Activated naive CD8-positive, alpha-beta T cell (primary cell): ENCODE data around the gene SERTAD2.

Source experiments
- H3K27ac Mint-ChIP-seq: one replicate; pipeline ENCODE4 v1.8.0; 2021; ENCODE audit warnings: mixed read lengths
- H3K27me3 Mint-ChIP-seq: one replicate; pipeline ENCODE4 v1.8.0; 2021; ENCODE audit warnings: mixed read lengths
- H3K36me3 Mint-ChIP-seq: one replicate; pipeline ENCODE4 v1.8.0; 2021; ENCODE audit warnings: mixed read lengths
- H3K4me1 Mint-ChIP-seq: one replicate; pipeline ENCODE4 v1.8.0; 2021; ENCODE audit warnings: low read depth, mixed read lengths
- H3K4me3 Mint-ChIP-seq: one replicate; pipeline ENCODE4 v1.8.0; 2021; ENCODE audit warnings: mild to moderate bottlenecking, mixed read lengths
- H3K9me3 Mint-ChIP-seq: one replicate; pipeline ENCODE4 v1.8.0; 2021; ENCODE audit warnings: low read depth, mixed read lengths

SERTAD2 gene

GRCh38 chr2:64604155-64604554, 49.6 kb downstream of the SERTAD2 start:
- Mint-ChIP-seq H3K27me3 (no peaks in the 10 kb centered on the region), H3K9me3 (peaks cover 4% of the 10 kb centered on the region), H3K27ac (no peak overlapping the region), H3K4me1 (peaks cover 20% of the 10 kb centered on the region), H3K36me3 (peaks cover 2% of the 10 kb centered on the region), H3K4me3 (no peak overlapping the region)

DNA sequence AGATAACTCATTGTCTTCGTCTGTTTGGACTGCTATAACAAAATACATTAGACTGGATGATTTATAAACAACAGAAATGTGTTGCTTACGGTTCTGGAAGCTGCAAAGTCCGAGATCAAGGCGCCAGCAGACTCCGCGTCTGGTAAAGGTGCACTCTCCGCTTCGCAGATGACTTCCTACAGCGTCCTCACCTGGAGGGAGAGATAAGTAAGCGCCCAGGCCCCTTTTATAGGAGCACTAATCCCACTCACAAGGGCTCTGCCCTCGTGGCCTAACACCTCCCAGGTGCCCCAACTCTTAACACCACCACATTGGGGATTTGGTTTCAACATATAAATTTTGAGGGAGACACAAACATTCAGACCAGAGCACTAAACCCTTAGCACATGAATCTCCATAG, 51.3 kb downstream of the SERTAD2 start:
- H3K27ac Mint-ChIP-seq: no peak overlapping the region

GRCh38 chr2:64601785-64602391, 51.8 kb downstream of the SERTAD2 start:
- Mint-ChIP-seq H3K27ac (no peak overlapping the region), H3K36me3 (peaks cover 2% of the 10 kb centered on the region), H3K4me1 (peaks cover 8% of the 10 kb centered on the region), H3K27me3 (no peaks in the 10 kb centered on the region), H3K9me3 (peaks cover 4% of the 10 kb centered on the region), H3K4me3 (no peak overlapping the region)

More for the DNA sequence above, 51.3 kb downstream of the SERTAD2 start:
- H3K9me3 Mint-ChIP-seq: peaks cover 4% of the 10 kb centered on the region
- H3K4me1 Mint-ChIP-seq: peaks cover 14% of the 10 kb centered on the region
- H3K36me3 Mint-ChIP-seq: peaks cover 2% of the 10 kb centered on the region
- no peak overlapping the region for H3K4me3 Mint-ChIP-seq
- no peaks in the 10 kb centered on the region for H3K27me3 Mint-ChIP-seq

- Mint-ChIP-seq H3K27ac (no peak overlapping the region), H3K4me1 (peaks cover 2% of the 10 kb centered on the region), H3K9me3 (peaks cover 4% of the 10 kb centered on the region), H3K36me3 (peaks cover 2% of the 10 kb centered on the region), H3K4me3 (no peak overlapping the region), H3K27me3 (no peaks in the 10 kb centered on the region)
Observed at GRCh38 chr2:64601034-64601754, 52.5 kb downstream of the SERTAD2 start.

DNA sequence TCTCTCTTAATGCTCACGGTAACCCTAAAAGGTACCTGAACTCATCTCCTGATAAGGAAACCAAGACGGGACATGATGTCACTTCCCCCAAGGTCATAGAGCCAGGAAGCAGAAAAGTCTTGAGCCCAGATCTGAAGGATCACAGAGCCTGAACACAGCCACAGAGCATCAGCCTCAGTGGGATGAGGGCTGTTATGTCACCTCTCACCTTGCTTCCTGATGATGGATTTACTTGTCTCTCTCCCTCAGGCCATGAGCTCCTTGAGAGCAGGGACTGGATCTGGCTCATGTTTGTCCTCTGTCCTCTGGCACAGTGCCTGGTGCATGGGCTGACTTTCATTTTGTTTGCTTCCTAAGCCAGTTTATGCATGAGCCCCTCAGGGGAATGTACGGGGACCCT, 54.2 kb downstream of the SERTAD2 start:
- Mint-ChIP-seq H3K4me1 (no peaks in the 10 kb centered on the region), H3K27me3 (no peaks in the 10 kb centered on the region), H3K9me3 (peaks cover 4% of the 10 kb centered on the region), H3K27ac (no peak overlapping the region), H3K36me3 (peaks cover 2% of the 10 kb centered on the region), H3K4me3 (no peak overlapping the region)

- H3K27ac Mint-ChIP-seq: no peak overlapping the region
- peaks cover under 1% of the 10 kb centered on the region for H3K36me3 Mint-ChIP-seq
- H3K4me3 Mint-ChIP-seq: no peak overlapping the region
- H3K9me3 Mint-ChIP-seq: no peaks in the 10 kb centered on the region
- no peaks in the 10 kb centered on the region for H3K4me1 Mint-ChIP-seq
- H3K27me3 Mint-ChIP-seq: no peaks in the 10 kb centered on the region
Observed at GRCh38 chr2:64598226-64598625, 55.5 kb downstream of the SERTAD2 start.

DNA sequence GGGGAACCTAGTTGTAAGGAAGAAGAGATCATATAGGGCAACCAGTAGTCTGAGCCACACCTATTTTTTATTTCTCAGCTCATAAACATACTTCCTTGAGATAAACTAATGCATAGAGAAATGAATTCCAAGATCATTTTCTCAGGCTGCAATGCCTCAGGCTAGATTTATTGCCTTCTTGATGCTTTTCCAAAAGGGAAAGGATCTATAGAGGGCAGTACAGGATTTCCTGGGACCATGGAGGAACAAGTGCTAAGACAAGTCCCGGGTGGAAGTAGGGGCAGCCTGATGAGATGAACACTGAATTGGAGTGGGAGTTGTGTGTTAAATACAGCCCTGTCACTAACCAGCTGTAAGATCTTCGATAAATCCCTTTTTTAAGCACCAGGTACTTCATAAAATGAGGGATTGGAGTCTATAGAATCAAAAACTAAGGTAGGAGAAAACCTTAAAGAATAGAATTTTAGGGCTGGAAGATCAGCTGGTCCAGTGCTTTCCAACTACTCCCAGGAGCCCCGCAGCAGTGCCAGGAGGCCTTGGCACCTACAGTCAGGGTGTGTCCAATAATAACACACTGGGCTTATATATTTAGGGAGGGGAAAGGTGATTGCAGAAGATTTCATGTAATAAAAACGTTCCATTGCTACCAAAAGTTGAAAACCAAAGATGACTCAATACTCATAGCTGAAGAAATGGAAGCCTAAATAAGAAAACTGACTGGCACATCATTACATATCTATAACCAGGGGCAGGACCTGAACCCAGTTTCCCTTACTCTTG, 58.1 kb downstream of the SERTAD2 start:
- Mint-ChIP-seq H3K9me3 (no peaks in the 10 kb centered on the region), H3K4me1 (peaks cover 8% of the 10 kb centered on the region), H3K27ac (no peak overlapping the region), H3K27me3 (no peaks in the 10 kb centered on the region), H3K4me3 (no peak overlapping the region), H3K36me3 (peaks cover 9% of the 10 kb centered on the region)

DNA sequence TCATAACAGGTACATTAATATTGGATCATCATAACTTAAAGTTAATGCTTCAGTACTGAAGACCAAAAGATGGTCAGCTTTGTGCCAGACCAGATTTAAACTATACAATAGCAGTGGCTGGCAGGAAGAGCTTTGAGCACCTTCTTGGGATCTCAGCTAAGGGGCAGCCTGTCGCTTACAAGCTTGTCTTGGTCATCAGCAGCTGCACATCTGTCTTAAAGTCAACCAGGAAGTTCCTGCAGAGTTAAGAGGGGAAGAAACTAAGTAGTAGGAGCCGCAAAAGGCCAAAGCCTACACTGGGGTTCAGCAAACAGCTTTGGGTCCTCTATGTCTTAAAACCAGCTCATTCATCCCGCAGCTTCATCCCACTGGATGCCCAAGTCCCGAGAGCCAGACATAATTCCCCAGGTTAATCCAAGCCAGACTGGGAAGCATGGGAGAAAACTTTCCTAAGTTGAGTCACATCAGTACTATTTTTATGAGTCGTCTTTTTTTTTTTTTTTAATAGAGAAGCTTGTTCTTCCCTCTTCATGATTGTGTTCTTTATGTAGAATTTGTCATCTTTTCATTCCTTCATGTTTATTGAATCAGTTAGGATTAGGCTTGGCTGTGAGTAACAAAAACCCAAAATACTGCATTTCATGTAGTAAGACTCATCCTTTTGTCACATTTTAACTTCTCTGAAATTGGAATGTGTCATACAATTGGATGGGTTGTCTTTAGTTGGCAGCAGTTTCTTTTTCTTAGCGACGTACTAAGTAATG, 59.3 kb downstream of the SERTAD2 start:
- H3K27ac Mint-ChIP-seq: peak overlapping the region; percentile 8
- H3K9me3 Mint-ChIP-seq: no peaks in the 10 kb centered on the region
- H3K36me3 Mint-ChIP-seq: peaks cover 9% of the 10 kb centered on the region
- H3K27me3 Mint-ChIP-seq: no peaks in the 10 kb centered on the region
- peaks cover 8% of the 10 kb centered on the region for H3K4me1 Mint-ChIP-seq
- no peak overlapping the region for H3K4me3 Mint-ChIP-seq

DNA sequence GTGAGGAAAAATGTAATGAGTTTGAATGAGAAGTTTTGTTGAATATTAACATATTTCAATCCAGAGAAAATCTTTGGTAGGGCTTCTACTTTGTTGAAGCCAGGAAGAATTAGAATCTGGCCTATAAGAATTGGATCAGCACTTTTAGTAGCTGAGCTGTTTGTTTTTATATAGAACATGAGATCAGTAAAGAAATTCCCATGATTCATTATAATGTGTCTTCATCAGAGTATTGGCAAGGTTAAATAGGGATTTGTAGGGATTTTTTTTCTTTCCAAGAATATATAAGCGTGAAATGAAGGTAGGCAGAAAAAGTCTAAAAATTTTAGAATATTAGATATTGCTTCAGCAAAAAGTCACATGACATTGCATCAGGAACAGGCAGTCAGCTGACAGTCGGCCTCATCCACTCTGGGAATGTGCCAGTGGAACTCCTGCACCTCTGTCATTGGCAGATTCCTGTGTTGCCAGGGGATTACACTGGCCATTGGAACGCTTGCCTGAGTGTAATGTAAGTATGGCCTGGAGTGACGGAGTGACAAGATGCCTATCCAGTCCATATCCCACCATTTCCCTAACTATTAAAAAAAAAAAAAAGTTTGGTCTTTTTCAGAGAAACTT, 60.6 kb downstream of the SERTAD2 start:
- peaks cover 11% of the 10 kb centered on the region for H3K36me3 Mint-ChIP-seq
- no peak overlapping the region for H3K27ac Mint-ChIP-seq
- H3K9me3 Mint-ChIP-seq: no peaks in the 10 kb centered on the region
- H3K4me1 Mint-ChIP-seq: peaks cover 8% of the 10 kb centered on the region
- H3K27me3 Mint-ChIP-seq: no peaks in the 10 kb centered on the region
- no peak overlapping the region for H3K4me3 Mint-ChIP-seq

DNA sequence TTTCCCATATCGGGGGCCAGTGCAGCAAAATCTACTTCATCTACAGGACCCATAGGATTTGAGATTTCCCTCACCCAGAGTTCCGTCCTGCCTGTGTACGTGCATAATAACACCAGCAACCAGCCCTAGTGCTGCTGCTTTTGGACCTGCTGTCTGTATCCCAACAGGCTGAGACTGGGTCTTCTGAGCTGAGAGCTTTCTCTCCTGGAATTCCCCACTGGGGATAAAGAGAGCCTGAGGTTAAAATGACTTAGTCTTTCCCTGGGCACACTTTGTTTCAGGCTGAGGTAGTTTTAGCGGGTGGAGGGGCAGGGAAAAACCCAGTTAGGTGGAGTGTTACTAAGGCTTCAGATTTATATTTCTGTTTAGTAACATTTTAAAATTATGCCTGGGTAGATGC, 62.5 kb downstream of the SERTAD2 start:
- H3K36me3 Mint-ChIP-seq: peaks cover 11% of the 10 kb centered on the region
- peaks cover 8% of the 10 kb centered on the region for H3K4me1 Mint-ChIP-seq
- H3K27me3 Mint-ChIP-seq: no peaks in the 10 kb centered on the region
- peak overlapping the region; percentile 58 for H3K27ac Mint-ChIP-seq
- H3K4me3 Mint-ChIP-seq: no peak overlapping the region
- H3K9me3 Mint-ChIP-seq: no peaks in the 10 kb centered on the region

GRCh38 chr2:64587561-64587960, 66.2 kb downstream of the SERTAD2 start:
- peaks cover 7% of the 10 kb centered on the region for H3K36me3 Mint-ChIP-seq
- peaks cover 8% of the 10 kb centered on the region for H3K4me1 Mint-ChIP-seq
- no peaks in the 10 kb centered on the region for H3K9me3 Mint-ChIP-seq
- no peaks in the 10 kb centered on the region for H3K27me3 Mint-ChIP-seq
- no peak overlapping the region for H3K27ac Mint-ChIP-seq
- no peak overlapping the region for H3K4me3 Mint-ChIP-seq

DNA sequence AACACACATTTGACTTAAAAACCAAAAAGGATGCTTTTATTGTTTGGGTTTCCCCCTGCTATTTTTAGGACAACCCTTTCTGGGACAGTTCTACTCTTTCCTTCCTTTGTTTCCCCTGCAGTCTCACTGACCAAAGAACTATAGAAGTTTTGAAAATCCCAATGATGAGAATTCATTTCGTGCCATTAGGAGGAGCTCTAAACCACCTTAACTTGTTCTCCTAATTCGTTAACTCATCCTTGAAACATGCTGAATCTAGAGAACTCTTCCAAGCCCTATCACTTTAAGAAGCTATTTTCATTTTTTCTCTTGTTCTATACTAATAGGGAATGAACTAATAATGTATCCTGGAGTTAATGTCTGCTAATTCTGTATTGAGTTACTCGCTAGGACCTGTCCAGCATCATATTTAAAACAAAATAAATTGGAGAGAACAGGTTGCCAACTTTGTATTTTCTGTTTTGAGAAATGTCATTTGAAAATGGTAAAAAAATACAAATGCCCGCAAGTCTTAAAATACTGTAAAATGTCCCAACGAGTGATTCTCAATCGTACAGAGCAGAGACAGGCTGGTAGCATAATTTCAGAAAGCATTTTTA, 66.7 kb downstream of the SERTAD2 start:
- Mint-ChIP-seq H3K36me3 (peaks cover 5% of the 10 kb centered on the region), H3K4me1 (peaks cover 8% of the 10 kb centered on the region), H3K9me3 (no peaks in the 10 kb centered on the region), H3K27ac (no peak overlapping the region), H3K27me3 (no peaks in the 10 kb centered on the region), H3K4me3 (no peak overlapping the region)

DNA sequence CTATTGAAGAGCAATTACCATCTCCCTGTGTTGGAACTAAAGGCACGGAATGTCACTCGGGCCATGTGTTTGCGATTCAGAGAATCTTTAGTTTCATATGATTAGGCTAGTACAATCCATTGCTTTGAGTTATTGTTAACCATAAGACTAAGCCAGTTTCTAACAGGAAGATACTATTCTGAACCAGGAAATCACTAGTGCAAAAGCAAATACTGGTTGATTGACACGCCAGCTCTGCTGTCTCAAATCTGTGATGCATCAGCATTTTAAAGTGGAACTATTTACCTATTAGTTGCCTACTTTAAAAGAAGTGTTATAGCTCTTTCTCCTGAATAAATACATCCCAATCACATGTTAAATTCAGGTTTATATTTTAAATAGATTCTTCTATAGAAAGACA, 67.7 kb downstream of the SERTAD2 start:
- peaks cover under 1% of the 10 kb centered on the region for H3K4me1 Mint-ChIP-seq
- no peak overlapping the region for H3K4me3 Mint-ChIP-seq
- H3K36me3 Mint-ChIP-seq: peaks cover 2% of the 10 kb centered on the region
- no peaks in the 10 kb centered on the region for H3K9me3 Mint-ChIP-seq
- H3K27ac Mint-ChIP-seq: no peak overlapping the region
- no peaks in the 10 kb centered on the region for H3K27me3 Mint-ChIP-seq

DNA sequence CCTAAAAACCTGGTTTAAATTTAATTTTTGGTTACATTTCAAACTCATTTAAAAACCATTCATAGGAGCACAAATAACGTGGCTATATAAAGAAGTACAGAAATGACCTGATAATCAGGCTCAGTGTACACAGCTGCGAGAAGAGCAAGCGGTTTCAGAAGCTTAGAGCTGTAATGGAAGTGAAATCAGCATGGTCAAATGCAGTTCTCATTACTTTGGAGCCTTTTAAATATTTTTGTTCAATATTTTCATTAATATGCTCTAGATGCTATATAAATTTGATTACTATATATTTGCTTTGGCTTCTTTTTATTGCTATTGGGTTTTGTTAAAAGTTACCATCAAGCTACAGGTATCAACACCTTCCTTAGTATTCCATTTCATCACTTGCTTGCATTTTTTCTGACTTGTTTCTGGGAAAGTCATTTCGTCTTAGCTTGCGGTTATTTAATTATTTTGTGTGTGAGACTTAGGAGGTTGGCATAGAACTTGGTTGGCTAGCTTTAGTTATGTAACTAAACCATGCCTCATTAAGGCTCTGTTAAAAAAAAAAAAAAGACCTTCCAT, 70.9 kb downstream of the SERTAD2 start:
- H3K36me3 Mint-ChIP-seq: no peaks in the 10 kb centered on the region
- H3K4me3 Mint-ChIP-seq: no peak overlapping the region
- H3K27me3 Mint-ChIP-seq: no peaks in the 10 kb centered on the region
- H3K9me3 Mint-ChIP-seq: no peaks in the 10 kb centered on the region
- H3K4me1 Mint-ChIP-seq: no peaks in the 10 kb centered on the region
- H3K27ac Mint-ChIP-seq: no peak overlapping the region
